NCI-H2081 (cell line): ENCODE results near the gene CPNE4.
A peak's percentile ranks its signal among the peaks of the same experiment; 100 is the strongest.

Experiments
- DNase-seq, 2 experiments: peaks; one replicate each; lab custom pipeline; 2025; lab: John Stamatoyannopoulos, UW

The CPNE4 gene

DNA sequence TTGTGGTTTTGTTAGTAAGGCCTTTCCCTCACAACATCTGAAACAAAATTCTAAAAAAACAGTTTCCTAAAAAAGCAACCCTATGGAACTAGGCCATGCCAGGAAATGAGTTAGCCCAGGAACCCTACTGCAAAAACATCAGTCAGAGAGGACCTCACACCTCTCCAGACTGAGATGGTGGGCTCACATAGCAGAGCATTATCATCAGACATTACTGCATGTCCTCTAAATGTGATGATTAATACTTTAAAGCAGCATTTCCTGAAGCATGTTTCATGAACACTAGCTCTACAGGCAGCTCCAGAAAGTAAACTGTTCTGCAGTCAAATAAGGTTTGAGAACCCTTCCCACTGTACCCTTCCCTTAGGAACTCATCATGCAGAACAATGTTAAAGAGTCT, 299.7 kb downstream of the CPNE4 start:
- no peak for DNase-seq

DNA sequence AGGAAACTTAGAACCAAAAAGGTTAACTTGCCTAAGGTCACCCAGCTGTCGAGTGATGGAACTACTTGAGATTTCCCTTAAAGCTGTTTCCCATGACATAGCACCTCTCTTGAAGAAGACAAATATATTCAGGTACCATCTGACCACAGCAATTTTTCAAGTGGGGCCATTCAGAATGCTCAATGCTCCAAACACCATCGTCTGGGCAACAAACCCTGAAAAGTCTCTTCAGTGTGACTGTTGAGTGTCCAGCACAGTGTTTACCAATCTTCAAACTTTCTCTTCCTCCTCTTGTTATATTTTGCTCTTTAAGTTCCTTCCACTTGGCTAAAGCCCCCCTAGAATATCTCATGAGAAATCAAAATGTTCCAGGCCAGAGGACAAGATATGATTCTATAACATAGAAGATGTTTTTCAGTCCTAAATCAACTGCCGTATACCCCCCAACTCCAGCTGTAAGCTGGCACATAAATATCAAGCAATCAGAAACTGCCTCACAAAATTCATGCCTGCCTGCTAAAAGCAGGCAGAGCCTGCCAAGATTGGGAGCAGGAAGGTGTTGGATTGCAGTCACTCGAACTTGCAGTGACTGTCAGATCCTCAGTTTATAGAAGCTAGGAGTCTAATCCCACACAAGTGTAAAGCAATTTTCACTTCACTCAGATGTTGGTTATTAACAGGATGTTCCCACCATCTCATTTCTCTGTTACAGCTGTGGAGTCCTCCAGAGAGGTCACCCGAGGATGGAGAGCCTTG, 301.6 kb downstream of the CPNE4 start:
- DNase-seq = no peak

DNA sequence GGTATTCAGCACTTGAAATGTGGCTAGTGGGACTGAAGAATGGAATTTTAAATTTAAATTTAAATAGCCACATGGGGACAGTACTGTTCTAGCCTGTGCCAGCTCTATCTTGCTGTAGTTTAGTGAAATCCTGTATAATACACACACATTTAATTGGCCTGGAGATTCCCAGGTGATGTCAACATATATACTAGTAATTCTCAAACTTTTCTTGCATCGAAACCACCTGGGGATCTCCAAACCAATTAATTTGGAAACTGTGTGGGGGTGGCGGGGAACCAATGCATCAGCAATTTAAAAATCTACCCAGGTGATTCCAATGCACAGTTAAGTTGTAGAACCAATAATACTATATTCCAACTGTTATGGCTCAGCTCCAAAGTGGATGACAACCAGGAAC, 303.1 kb downstream of the CPNE4 start:
- DNase-seq = no peak

DNA sequence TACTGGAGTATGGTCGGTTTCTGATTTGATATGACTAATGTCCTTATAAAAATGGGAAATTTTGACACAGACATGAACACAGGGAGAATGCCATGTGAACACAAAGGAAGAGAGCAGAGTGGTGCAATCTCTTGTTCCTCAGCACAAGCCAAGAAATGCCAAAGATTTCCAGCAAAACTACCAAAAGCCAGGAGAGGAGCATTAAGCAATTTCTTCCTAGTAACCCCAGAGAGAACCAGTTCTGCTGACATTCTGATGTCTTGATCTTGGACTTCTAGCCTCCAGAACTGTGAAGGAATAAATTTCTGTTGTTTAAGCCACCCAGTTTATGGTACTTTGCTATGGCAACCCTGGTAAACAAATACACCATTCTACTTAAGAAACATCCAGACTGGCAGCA, 304.2 kb downstream of the CPNE4 start:
- no peak for DNase-seq

DNA sequence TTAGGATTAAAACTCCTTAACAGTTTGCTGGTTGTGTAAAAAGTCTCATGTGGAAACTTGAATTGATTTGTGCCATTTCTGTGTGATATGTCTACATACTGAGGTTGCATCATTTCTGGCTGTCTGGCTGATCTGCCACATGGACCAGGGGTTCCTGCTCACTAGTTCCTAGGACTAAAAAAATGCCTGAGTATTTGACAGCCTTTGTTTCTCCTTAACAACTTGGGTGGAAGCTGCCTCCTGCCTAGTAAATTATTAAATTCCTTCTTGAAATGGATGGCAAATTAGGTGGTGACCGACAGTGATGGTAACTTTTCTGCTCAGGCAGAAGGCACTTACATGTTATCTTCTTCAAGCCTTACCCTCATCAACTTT, 305.2 kb downstream of the CPNE4 start:
- no peak for DNase-seq

DNA sequence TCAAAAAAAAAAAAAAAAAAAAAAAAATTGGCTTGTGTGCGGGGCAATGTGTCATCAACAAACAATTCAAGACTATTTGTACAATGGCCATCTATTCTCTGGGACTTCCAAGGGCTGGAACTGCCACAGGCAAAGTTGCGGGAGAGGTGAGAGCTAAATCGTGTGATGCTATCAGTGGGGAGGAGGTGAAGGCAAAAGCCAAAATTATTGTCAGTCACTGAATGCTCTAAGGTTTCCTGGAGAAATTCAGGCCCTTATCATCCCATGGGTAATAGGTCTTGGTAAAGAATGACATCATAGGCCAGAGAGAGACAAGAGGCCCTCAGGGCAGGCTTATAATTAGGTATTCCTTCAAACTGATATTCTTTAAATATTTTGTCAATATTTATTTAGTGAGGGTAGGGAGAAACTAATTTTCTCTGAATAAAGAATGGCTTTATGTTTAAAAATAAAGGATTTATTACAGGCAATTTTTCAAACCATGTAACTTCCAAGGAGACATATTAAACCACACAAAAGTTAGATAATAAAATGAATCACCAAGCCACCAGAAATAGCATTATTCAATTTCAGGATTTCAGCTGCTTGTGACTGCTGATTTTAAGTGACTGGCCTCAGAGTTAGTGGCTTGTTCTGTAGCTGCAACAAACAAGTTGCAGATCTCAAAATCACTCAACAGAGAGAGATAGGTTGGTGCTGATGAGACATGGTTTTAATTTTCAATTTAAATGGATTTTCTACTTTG, 305.7 kb downstream of the CPNE4 start:
- peak; percentile 22 to 42 for DNase-seq

DNA sequence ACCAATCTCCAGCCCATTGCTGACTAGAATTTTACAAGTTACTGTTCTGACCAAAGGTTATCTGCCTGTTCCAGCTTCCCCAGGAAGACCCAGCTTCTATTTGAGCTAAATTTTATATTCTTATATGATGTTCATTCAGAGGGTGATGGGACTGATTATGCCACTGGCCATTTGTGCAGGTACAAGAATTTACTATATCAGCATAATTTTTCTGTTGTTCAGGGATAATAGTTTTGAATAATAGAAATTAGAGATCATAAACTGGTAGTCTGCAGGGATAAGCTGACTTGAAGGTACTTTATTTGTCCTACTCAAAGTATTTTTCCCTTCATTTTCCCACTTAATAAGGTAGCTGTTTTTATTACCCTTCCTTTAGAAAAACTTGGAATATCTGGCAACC, 309.4 kb downstream of the CPNE4 start:
- no peak for DNase-seq

DNA sequence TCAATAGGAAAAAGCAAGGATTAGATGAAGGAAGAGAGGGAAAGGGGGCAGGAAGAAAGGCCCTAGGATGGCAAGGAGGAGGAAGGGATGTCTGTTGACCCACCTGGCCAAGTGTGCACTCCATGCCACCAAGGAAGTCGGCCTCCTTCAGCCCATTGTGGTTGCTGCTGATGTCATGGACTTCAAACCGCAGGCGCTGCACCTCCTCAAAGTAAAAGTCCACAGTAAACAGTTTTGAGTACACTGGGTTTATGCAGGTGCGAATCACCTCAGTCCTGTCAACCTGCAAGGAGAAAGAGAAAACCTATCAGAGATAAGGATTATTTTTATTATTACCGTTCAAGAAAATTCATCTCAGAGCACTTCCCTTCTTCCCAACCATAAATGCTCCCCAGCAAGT, 311.5 kb downstream of the CPNE4 start:
- DNase-seq = no peak

DNA sequence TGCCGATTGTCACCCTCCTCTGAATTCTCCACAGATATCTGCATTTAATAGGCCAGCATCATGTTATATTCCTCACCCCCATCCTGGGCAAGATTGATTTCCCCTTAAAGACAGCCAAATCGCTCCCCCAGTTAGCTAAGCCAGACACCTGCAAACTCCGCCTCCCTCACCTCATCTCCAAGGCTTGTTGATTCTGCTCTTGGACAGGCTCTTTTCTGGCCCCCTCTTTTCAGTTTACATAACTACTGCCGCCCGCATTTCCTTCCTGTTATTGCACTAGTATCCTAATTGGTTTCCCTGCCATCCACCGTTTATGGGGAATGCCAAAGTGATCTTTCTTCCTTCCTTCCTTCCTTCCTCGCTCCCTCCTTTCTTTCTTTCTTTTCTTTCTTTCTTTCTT, 317.3 kb downstream of the CPNE4 start:
- DNase-seq = no peak

DNA sequence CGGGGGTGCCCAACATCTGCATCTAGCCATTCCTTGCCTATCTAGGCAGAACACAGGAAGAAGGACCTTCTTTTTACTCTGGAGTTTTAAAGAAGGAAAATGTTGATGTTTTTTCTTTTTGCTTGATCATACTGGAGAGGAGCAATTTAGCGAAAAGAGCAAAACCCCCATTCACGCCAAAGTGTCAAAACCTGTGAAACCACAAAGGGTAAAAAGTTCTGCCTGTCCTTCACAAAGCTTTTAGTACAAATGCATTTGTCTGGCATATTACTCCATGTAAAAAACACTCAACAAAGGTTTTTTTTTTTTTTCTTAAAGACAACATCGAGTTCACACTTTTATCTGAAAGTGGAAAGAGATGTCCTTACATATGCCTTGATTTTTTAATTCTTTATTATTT, 317.9 kb downstream of the CPNE4 start:
- DNase-seq = no peak

DNA sequence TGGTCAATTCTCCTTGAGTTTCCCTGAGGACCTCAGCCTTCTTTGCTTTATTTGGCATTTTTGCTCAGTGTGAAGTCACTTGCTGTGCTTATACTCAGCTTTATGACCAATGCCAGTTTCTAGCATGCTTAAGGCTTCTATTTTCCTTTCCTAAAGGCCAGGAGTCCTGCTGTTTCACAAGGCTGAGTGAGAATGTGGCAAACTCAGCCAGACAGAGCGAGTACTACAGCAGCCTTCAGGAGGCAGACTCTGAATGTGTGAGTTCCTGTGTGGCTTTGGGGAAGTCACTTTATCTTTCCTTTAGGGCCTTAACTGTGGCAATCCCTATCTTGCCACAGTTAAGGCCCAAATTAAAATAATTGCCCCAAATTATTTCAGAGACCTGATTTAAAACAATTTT, 318.8 kb downstream of the CPNE4 start:
- no peak for DNase-seq

DNA sequence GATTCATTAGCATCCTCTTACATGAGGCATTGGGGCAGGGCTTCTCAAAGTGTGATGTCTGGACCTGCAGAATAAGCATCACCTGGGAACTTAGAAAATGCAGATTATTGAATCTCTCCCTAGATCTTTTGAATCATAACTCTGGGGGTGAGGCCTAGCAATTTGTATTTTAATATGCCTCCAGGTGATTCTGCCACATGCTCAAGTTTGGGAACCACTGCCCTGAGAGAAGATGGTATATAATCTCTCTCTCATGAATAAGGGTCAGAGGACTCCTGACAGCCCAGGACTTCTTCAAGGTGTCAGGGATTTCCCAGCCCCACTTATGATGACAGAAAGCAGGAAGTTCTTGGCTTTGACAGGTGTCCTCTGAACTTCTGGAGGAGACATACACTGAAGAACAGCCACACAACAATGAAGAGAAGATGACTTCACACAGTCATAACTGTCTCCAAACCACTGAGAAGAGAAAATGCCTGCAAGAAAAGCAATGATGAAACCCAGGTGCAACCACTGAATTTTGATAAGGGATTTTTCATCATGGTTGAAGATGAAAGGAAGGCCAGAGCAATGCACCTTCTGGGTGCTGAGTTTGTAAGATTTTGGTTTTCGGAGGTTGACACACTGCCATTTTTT, 320.1 kb downstream of the CPNE4 start:
- no peak for DNase-seq

DNA sequence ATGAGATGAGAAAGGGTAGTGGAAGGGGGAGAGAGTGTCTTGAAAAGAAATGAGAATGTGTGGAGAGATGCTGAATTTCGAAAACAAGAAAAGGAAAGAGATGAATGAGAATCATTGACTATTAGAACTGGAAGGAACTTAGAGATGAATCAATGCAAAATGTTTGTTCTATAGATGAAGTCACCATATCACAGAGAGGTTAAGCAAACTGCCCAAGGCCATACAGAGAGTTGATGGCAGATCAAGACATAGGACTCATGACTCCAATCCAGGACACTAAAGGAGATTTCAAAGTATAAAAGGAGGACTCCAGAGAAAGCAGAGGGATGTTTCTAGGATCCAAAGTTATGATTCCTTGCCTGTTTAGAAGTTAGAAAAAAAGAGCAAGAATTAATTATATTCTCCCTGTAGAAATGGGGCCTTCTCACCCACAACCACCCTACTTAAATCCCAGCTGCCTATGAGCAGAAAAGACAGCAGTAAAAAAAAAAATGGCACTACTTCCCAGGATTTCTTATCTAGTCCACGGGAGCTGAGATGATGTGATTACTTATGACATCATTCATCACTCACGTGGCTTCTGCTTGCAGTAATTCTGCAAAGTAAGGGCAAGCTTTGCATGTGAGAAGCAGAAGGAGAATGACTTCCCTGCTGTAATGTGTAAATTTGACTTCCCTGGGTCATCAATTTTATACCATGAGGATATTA, 321.2 kb downstream of the CPNE4 start:
- no peak for DNase-seq

DNA sequence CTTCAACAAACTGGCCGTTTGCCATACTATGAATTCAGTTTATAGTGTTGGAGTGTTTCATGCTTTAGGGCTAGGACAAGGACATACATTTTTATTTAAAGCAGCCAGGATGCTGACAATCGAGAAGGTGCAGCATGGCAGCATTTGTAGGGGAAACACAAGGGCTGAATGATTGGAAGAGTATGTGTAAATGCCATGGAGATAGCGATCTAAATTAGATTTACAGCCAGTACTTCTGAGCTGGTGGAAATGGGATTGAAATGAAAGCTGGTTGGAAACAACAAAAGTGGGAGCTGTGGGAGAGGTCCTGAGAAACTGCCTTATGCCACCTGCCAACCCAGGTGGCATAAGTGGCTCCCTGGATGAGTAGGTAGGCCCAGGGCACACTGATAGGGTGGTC, 322.2 kb downstream of the CPNE4 start:
- DNase-seq = no peak

DNA sequence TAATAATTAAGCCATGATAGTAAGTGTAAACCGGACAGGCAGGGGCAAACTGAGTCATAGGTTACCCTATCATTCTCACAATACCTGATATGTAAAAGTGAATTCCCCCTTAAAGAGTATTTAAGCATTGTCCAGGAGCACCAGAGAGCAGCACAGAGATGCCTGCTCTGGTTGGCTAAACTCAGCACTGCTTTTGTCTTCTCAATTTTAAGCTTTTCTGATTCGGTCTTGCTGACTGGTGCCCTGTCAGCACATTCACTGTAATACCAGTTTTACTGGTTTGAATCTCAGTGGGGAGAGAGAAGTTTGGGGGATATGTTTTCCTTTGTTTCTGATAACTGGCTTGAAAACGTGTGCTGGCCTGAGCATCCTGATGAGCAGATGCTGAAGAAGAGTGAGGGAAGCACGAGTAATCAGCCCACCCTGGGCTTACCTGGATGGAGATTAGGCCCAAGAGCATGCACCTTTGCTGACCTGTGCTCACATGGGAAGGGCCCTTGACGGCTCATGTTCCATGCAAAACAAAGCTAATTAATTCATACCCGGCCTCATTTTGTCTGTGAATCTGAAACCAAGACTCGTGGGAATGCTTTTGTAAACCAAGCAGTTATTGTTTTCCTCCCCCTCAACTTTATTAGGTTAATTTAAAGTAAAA, 323.6 kb downstream of the CPNE4 start:
- DNase-seq = no peak

DNA sequence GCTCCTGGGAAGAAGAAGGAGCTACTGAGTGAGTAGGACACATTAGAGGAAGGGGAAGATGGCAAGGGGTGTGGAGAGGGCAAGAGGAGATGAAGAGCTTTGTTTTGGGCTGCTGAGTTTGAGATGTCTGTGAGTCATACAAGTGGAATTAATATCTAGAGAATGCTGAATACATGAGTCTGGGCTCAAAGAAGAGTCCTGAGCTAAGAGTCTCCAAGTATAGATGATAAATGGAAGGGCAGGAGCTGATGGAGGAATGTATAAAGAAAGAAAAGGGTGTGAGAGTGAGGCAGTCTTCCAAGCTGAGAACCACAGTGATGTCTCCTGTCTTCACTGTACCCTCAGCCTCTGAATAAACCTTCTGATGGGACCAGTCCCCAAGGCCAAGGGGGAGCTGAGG, 326.6 kb downstream of the CPNE4 start:
- no peak for DNase-seq

DNA sequence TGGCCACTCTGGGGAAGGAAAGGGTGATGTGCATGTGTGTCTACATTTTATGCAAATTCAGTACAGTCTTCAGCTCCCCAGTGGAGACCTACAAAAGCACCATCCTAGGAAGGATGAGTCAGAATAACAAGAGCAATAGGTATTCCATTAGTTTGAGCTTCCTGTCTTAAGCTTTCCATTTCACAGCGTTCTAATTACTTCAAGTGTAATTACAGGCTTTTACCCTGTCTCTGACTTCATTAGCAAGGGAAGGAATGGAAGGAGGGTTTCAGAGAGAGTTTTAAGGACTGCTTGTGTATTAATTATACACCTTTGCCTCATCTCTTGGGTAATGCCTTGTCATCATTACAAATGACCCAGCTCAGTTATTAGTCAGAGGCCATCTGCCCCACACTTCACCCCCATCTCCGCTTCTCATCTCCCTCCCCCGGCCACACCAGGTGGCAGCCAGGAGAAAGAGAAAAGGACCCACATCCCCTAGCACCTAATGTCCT, 329.2 kb downstream of the CPNE4 start:
- no peak for DNase-seq

DNA sequence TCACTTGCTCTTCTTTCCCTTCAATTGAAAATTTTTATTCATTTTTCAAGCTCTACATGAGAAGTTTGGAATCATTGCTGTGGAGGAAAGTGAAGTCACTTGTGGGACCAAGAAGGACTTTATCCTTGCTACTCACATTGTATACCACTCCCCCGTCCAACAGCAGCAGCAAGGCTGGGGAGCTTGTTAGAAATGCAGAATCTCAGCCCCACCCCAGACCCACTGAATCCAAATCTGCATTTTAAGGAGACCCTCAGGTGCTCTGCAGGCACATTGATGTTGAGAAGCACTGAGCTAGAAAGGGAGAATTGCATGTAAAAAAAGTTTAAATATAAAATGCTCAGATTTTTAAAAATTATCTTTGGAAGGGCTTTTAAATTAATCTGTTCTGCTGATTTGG, 329.7 kb downstream of the CPNE4 start:
- no peak for DNase-seq

DNA sequence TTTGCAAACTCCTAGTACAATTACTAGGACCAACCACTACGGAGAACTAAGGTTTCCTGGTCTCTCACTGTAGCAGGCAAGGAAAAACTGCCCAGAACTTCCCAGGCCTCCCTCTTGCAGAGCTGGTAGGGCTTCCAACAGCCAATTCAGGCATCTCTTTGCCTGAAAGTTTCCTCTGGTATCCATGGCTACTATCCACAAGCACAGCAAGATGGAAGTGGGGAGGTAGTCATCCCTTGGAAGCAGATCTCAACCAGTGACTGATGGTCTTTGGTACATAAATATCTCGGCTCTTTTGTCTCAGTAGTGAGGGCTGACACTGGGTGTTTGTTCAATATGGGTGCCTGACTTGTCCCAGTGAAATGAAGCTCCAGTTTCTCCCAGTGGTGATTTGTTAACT, 330.7 kb downstream of the CPNE4 start:
- DNase-seq = no peak

DNA sequence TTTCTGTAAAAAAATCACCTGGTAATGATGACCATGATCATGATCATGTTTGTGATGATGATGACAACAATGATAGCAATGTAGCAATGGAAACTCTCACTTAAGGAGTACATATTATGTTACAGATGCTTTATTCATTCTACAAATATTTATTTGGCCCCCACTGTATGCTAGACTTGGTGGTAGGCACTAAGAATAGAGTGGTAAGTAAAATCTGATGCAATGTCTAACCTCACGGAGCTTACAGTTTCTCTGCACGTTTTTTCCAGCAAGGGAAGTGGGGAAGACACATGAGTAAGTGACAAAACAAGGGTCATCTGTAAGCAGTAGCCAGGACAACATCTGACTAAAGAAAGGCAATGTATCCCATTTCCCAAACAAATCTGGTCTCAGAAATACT, 332.7 kb downstream of the CPNE4 start:
- DNase-seq = no peak

DNA sequence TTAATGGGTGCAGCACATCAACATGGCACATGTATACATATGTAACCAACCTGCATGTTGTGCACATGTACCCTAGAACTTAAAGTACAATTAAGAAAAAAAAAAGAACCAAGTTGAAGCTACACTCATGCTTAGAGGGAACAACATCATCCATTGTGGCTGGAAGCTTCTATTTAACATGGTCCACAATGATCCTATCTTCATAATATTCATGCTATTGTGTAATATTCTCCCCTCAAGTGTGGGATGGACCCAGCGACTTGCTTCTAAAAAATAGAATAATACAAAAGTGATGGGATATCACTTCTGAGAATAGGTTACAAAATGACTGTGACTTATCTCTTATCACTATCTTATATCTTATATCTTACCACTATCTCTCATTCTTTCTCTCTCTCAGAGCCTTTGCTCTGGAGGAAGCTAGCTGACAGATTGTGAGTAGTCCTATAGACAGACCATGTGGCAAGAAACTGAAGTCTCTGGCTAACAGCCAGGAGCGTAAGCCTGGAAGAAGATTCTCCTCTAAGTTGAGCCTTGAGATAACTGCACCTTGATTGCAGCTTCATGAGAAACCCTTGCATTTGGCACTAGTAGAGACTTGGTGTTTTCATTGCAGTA, 333.6 kb downstream of the CPNE4 start:
- no peak for DNase-seq

DNA sequence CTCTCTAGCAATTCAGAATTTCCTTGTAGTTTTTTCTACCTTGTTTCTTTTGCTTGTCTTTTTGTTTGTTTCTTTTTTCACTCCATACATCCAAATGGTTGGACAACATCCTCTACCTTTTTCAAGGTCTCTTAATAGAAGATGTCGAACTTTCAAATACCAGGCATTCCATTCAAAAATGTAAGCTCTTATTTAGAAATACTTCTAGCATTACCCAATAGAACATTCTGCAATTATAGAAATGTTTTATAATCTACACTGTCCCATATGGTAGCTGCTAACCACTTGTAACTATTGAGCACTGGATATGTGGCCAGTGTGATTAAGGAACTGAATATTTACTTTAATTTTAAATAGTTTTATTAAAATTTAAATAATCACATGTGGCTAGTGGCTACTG, 335.8 kb downstream of the CPNE4 start:
- no peak for DNase-seq
